Peyer's patch (tissue), 4 donors: ENCODE measurements around the gene TNFAIP8L2.

Experiments
- CTCF ChIP-seq, 6 experiments: fragments of 450-650 bp in 4 of 6; fragments of 200-600 bp in 2 of 6; sonication (generic) in 1 of 6; IDR thresholded peaks; one replicate each; pipeline ENCODE4 v1.5.1; 2017 to 2019; ENCODE audit warnings: antibody characterized with exemption in 6 of 6, mild to moderate bottlenecking in 3 of 6, moderate library complexity in 1 of 6
- POLR2A ChIP-seq, 2 donors: fragments of 450-650 bp; IDR thresholded peaks; one replicate each; pipeline ENCODE4 v1.5.1; 2017; ENCODE audit warnings: antibody characterized with exemption in 2 of 2, mild to moderate bottlenecking in 2 of 2, moderate library complexity in 2 of 2

- no peak for TF ChIP-seq POLR2A (IDR thresholded peaks at IDR 0.05)
- TF ChIP-seq CTCF (IDR thresholded peaks at IDR 0.05), result no peak
These were observed 13.4 kb upstream of the TNFAIP8L2 start for GRCh38 chr1:151143057-151143435.
